Measurements from ENCODE around the gene NAA10. TPM values are rescaled to one million over a fixed set of nuclear protein-coding genes. Genes with fewer than 3 reads are reported as not detected.
A peak's percentile ranks its signal among the peaks of the same experiment; 100 is the strongest.

Gene NAA10

DNA sequence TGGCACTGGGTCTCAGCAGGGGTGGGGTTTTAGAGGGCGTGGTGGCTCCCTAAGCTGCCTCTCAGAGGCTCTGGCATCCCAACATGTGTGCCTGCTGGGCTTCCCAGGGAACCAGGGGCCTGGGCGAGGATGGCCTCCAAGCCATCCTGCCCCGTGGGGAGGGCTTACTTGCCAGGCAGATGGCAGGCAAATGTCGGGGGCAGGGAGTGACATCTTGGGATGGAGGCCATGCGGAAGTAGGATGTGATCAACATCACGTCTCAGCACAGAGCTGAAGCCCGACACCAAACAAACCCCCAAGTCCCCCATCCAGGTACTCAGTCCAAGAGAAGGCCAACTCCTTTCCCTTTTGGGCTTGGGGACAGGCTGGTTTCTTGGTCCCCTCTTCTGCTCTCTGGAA, 53.6 kb downstream of the NAA10 start:
- Histone ChIP-seq H3K18ac (ENCODE audit: low read length) (no peak overlapping the region), H2BK12ac (ENCODE audit: low read length) (no peak overlapping the region), H2AK5ac (ENCODE audit: low read depth, low read length) (no peak overlapping the region), H3K36me3 (replicated peaks in 1 of 2; ENCODE audit: control insufficient read depth in 2 of 2, insufficient read depth in 2 of 2, low read length in 2 of 2) (no peaks in the 10 kb centered on the region), H2AFZ (ENCODE audit: low read length) (no peak overlapping the region), H3K27me3 (ENCODE audit: control insufficient read depth in 3 of 3, insufficient read depth in 3 of 3, low read depth in 1 of 3, low read length in 3 of 3) (peaks cover 0 to 31% (median 13%) of the 10 kb centered on the region in 3 experiments), H3K79me1 (ENCODE audit: low read depth, low read length) (peaks cover 1% of the 10 kb centered on the region), H2BK120ac (ENCODE audit: low read depth, low read length) (no peak overlapping the region), H3K4me1 (ENCODE audit: control insufficient read depth in 2 of 2, insufficient read depth in 1 of 2, low read depth in 1 of 2, low read length in 2 of 2) (peaks cover 30 to 70% of the 10 kb centered on the region in 2 donors), H3K14ac (ENCODE audit: low read length) (no peak overlapping the region), H3K4me3 (ENCODE audit: low read length in 2 of 2) (no peak overlapping the region), H3K23ac (ENCODE audit: low read depth, low read length, poor library complexity) (no peak overlapping the region), H3K9me3 (replicated peaks in 1 of 2; ENCODE audit: control insufficient read depth in 2 of 2, insufficient read depth in 1 of 2, low read depth in 1 of 2, low read length in 2 of 2) (no peaks in the 10 kb centered on the region), H3K4me2 (ENCODE audit: insufficient read depth, low read length, poor library complexity, severe bottlenecking) (no peak overlapping the region), H2BK5ac (ENCODE audit: low read length) (no peak overlapping the region), H3K27ac (replicated peaks; ENCODE audit: low read length) (no peak overlapping the region), H3K9ac (ENCODE audit: low read depth, low read length, poor library complexity) (no peak overlapping the region), H4K91ac (ENCODE audit: low read depth, low read length, poor library complexity) (no peak overlapping the region), H2BK15ac (ENCODE audit: low read length) (no peak overlapping the region), H4K8ac (ENCODE audit: low read depth, low read length) (no peak overlapping the region), H3K4ac (ENCODE audit: low read length) (no peak overlapping the region)
- DNase-seq (ENCODE audit: low spot score), result no peak
- no CpG with 5 or more reads among the region's 7 CpGs for WGBS, 2 donors (ENCODE audit: extremely low coverage in 2 of 2, insufficient read length in 2 of 2, insufficient replicate concordance in 1 of 2)

DNA sequence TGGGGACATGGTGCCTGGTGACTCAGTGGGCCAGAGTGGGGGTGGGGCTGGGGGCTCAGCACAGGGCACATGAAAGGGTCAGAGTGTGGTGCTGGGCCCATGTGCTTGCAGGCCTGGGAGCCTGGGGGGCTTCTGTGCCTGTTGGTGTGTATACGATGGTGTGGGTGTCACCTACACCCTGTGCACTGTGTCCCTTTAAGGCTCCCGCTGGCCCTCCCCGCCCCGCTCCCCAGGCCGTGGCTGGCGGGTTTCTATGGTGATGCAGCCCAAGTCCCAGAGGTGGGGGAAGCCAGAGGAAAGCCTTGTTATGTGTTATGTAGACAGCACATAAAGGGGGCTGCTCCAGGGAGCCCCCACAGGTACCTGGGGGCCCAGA, 54.4 kb downstream of the NAA10 start:
- no peak overlapping the region for H4K91ac ChIP-seq (ENCODE audit: low read depth, low read length, poor library complexity)
- no peak overlapping the region for H3K4me3 ChIP-seq (ENCODE audit: low read length in 2 of 2)
- no peak for DNase-seq (ENCODE audit: low spot score)
- no peak overlapping the region for H3K14ac ChIP-seq (ENCODE audit: low read length)
- no peak overlapping the region for H3K4ac ChIP-seq (ENCODE audit: low read length)
- H3K4me2 ChIP-seq (ENCODE audit: insufficient read depth, low read length, poor library complexity, severe bottlenecking), result no peak overlapping the region
- H3K23ac ChIP-seq (ENCODE audit: low read depth, low read length, poor library complexity), result no peak overlapping the region
- peaks cover 33 to 73% of the 10 kb centered on the region in 2 donors for H3K4me1 ChIP-seq (ENCODE audit: control insufficient read depth in 2 of 2, insufficient read depth in 1 of 2, low read depth in 1 of 2, low read length in 2 of 2)
- no CpG with 5 or more reads among the region's 6 CpGs for WGBS, 2 donors (ENCODE audit: extremely low coverage in 2 of 2, insufficient read length in 2 of 2, insufficient replicate concordance in 1 of 2)
- H2BK120ac ChIP-seq (ENCODE audit: low read depth, low read length), result no peak overlapping the region
- H3K79me1 ChIP-seq (ENCODE audit: low read depth, low read length), result peaks cover 1% of the 10 kb centered on the region
- H4K8ac ChIP-seq (ENCODE audit: low read depth, low read length), result no peak overlapping the region
- H2BK5ac ChIP-seq (ENCODE audit: low read length), result no peak overlapping the region
- H3K27me3 ChIP-seq (ENCODE audit: control insufficient read depth in 3 of 3, insufficient read depth in 3 of 3, low read depth in 1 of 3, low read length in 3 of 3), result peaks cover 0 to 31% (median 13%) of the 10 kb centered on the region in 3 experiments
- no peaks in the 10 kb centered on the region for H3K36me3 ChIP-seq (replicated peaks in 1 of 2; ENCODE audit: control insufficient read depth in 2 of 2, insufficient read depth in 2 of 2, low read length in 2 of 2)
- H3K27ac ChIP-seq (replicated peaks; ENCODE audit: low read length), result no peak overlapping the region
- no peak overlapping the region for H2AK5ac ChIP-seq (ENCODE audit: low read depth, low read length)
- H3K18ac ChIP-seq (ENCODE audit: low read length), result no peak overlapping the region
- H2AFZ ChIP-seq (ENCODE audit: low read length), result no peak overlapping the region
- no peak overlapping the region for H2BK15ac ChIP-seq (ENCODE audit: low read length)
- H2BK12ac ChIP-seq (ENCODE audit: low read length), result no peak overlapping the region
- H3K9me3 ChIP-seq (replicated peaks in 1 of 2; ENCODE audit: control insufficient read depth in 2 of 2, insufficient read depth in 1 of 2, low read depth in 1 of 2, low read length in 2 of 2), result no peaks in the 10 kb centered on the region
- H3K9ac ChIP-seq (ENCODE audit: low read depth, low read length, poor library complexity), result no peak overlapping the region

DNA sequence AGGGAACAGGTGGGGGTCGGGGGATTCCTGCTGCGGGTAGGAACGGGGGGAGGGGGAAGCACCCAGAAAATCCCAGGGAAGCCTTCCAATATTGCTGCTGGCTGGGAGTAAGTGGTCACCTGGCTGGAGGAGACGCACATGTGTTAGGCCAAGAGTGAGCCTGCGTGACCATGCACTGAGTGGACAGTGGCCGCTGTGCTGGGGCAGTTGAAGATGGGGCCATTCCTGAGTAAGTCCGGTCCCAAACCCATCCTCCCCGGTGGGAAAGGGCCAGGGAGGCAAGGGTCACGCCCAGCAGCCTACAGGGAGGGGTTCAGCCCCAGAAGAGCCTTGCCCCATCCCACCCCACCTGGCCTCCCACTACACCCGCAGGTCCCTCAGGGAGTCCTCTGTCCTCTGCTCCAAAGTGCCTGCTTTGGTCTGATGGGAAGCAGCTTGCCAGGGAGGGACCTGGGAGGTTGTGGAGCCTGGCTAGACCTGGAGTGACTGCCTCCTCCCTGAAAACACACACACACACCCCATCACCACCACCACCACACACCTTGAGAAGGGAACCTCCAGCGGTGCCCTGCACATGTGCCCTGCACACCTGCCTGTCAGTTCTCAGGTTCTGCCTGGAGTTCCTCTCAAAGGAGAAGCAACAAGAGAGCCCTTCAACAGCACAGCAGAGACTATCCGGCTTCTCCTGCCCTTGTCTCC, 54.9 kb downstream of the NAA10 start:
- no peak overlapping the region for H3K4me2 ChIP-seq (ENCODE audit: insufficient read depth, low read length, poor library complexity, severe bottlenecking)
- H3K4me1 ChIP-seq (ENCODE audit: control insufficient read depth in 2 of 2, insufficient read depth in 1 of 2, low read depth in 1 of 2, low read length in 2 of 2), result peaks cover 34 to 68% of the 10 kb centered on the region in 2 donors
- no peak overlapping the region for H3K23ac ChIP-seq (ENCODE audit: low read depth, low read length, poor library complexity)
- no peak overlapping the region for H2AFZ ChIP-seq (ENCODE audit: low read length)
- no peak overlapping the region for H4K91ac ChIP-seq (ENCODE audit: low read depth, low read length, poor library complexity)
- H3K79me1 ChIP-seq (ENCODE audit: low read depth, low read length), result peaks cover 1% of the 10 kb centered on the region
- no peak overlapping the region for H3K14ac ChIP-seq (ENCODE audit: low read length)
- peak overlapping the region in 1 of 2 donors; percentile 33 for H3K4me3 ChIP-seq (ENCODE audit: low read length in 2 of 2)
- H3K4ac ChIP-seq (ENCODE audit: low read length), result no peak overlapping the region
- no peaks in the 10 kb centered on the region for H3K36me3 ChIP-seq (replicated peaks in 1 of 2; ENCODE audit: control insufficient read depth in 2 of 2, insufficient read depth in 2 of 2, low read length in 2 of 2)
- H2BK15ac ChIP-seq (ENCODE audit: low read length), result peak overlapping the region; percentile 85
- no peak overlapping the region for H2BK12ac ChIP-seq (ENCODE audit: low read length)
- H3K9ac ChIP-seq (ENCODE audit: low read depth, low read length, poor library complexity), result no peak overlapping the region
- no peak overlapping the region for H4K8ac ChIP-seq (ENCODE audit: low read depth, low read length)
- no peak for DNase-seq (ENCODE audit: low spot score)
- peak overlapping the region; percentile 17 for H2BK120ac ChIP-seq (ENCODE audit: low read depth, low read length)
- no peaks in the 10 kb centered on the region for H3K9me3 ChIP-seq (replicated peaks in 1 of 2; ENCODE audit: control insufficient read depth in 2 of 2, insufficient read depth in 1 of 2, low read depth in 1 of 2, low read length in 2 of 2)
- WGBS, 2 donors (ENCODE audit: extremely low coverage in 2 of 2, insufficient read length in 2 of 2, insufficient replicate concordance in 1 of 2), result no CpG with 5 or more reads among the region's 12 CpGs
- peak overlapping the region; percentile 86 for H2AK5ac ChIP-seq (ENCODE audit: low read depth, low read length)
- H3K18ac ChIP-seq (ENCODE audit: low read length), result peak overlapping the region; percentile 92
- peaks cover 0 to 27% (median 8%) of the 10 kb centered on the region in 3 experiments for H3K27me3 ChIP-seq (ENCODE audit: control insufficient read depth in 3 of 3, insufficient read depth in 3 of 3, low read depth in 1 of 3, low read length in 3 of 3)
- H2BK5ac ChIP-seq (ENCODE audit: low read length), result peak overlapping the region; percentile 53
- H3K27ac ChIP-seq (replicated peaks; ENCODE audit: low read length), result no peak overlapping the region

Small RNA genes within 50 kb of the gene (small RNA-seq; reads per million reads assigned to genes)
- gene MIR3202-1 (ENCODE audit: insufficient read depth), result not detected
